SHP77 (cell line): Measurements from ENCODE around the gene AMACR.

Source experiments
- DNase-seq, 2 experiments: peaks; one replicate each; lab custom pipeline; 2025; lab: John Stamatoyannopoulos, UW

Gene AMACR

DNA sequence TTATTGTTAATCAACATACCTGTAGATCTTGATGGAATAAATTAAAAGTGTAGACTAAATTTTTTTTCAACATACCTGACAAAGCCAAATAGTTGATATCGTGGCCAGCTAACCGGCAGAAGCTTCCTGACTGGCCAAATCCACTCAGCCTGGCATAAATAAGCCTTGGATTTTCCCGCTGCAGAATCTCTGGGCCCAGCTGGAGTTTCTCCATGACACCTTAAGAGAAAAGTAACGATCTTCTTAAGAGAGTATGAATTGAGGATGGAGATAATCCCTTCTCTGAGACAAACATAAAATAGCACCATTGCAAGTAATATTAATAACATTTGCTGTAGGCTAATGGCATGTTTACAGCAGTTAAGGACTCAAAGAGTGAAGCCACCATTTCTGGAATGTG is 2.2 kb downstream of the AMACR start:
- DNase-seq: no peak

DNA sequence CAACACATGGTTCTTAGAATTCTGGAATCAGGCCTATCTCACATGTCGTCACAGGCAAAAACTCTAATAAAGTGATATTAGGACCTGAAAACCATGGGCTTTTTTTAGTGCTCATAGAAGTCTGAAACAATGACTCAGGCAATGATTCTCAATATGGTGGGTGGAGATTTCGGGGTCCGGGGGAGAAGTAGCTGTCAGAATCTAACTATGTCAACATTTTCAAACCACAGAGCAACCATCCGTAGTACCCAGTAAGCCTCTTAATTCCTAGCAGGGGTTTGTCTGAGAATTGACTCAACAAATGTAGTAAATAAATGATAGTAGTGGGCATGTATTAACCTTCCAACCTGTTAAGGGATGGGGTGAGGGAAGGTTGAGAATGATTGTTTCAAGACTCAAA is 2.6 kb downstream of the AMACR start:
- no peak for DNase-seq

DNA sequence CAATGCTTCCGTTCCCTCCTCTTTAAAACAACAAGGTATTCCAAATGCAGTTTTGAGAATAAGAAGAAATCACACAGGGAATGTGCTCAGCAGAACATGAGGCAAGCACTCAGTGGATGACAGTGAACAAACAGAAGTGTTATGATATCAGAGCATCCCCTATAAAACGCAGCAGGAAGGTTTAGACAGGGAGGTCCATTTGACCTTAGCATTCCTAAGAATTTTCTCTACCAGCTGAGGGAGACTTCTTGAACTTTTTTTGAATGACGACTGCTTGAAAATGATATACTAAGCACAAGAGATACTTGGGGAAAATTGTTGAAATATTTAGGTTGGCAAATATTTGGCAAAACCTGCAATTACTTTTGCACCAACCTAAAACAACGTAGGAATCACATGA is 3.9 kb downstream of the AMACR start:
- DNase-seq: no peak

DNA sequence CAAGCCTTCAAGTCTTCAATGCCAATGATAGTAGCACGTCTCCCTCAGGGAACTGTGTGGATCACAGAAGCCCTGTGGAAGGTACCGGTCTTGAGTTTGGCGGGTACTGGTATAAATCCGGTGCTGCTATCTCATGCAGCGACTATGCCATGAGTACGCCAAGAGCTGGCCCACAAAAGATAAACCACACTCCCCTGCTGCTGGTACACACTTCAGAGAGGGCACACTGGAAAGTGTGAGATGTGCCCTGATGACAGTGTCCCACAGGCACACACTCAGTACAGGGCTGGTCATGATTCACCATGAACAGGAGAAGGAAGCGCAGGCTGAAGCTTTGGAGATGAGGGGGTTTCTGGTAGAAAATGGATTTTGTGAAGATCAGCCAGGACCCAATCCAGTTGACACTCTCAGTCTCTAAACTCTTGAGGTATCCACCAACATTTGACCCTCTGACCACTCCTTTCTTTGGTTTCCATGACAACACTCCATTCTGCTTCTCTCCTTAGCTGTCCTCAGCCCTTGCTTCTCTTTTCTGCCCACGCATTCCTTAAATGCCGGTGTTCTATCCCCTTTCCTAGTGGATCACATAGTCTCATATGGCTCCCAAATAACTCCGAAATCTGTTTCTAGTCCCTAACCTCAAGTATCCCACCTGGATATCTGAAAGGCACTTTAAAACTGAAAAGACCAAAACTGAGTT is 5.1 kb downstream of the AMACR start:
- DNase-seq: no peak

DNA sequence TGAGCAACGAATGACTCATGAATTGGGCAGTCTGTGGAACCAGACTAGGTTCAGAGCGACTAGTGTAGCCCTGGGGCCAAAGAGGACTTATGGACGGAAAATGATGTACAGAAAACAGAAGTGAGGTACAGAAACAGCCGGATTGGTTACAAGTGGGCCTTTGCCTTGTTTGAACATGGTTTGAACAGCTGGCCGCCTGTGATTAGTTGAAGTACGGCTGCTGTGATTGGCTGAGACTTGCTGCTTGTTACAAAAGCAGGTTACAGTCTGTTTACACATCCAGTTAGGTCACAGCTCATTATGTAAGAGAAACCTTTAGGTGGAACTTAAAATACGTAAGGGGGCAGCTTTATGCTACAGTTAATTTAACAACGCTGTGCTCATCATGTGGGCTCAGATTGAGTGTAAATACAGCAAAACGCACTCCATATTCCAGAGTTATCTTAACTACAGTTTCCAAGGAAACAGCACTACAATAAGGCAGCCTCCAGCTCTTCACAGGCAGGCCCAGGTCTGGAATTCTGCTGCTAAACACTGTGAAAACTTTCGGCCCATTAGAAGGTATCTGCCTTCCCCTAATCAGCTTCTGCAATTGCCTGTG is 6.5 kb downstream of the AMACR start:
- peak; percentile 100 for DNase-seq

DNA sequence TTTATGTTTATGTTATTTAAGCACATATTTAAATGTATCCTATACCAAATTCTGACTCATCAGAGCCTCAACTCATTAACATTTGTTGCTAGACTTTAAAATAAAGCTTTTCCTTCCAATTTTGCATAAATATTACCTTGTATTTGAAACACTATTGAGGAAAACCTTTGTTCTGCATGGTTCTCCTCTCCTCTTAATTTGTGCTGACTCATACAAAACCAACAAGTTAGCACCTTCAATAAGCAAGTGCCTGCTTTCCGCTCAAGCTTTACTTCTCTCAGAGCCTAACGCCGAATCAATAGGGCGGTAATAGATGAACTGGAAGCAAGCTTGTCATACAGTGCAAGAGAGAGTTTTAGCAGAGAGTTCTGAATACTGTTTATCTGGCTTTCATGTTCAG is 7.9 kb downstream of the AMACR start:
- no peak for DNase-seq

DNA sequence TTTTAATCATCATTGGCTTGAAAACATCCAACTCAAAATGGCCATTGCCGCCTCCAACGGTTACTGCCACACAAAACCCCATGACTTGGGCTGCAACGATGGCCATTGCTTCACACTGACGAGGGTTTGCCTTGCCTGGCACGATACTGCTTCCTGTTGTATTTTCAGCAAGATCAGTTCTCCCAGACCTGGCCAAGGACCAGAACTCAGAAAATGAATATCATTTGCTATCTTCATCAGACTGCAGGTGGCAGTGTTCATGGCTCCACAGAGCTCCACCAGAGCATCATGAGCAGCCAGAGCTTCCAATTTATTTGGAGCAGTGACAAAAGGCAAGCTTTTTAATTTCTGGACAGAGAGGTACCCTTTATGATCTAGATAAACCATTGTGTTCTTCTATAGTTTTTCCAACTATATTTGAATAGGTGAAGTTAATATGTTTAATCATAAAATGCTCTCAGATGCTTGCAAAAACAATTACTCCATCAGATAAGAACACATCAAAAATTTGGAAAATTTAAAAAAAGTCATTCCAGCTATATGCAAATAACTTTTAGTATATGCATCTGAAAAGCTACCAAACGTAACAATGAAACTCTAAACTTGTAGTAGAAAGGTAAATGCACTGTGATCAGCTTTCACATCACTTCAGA is 10.4 kb downstream of the AMACR start:
- DNase-seq: peak; percentile 90

DNA sequence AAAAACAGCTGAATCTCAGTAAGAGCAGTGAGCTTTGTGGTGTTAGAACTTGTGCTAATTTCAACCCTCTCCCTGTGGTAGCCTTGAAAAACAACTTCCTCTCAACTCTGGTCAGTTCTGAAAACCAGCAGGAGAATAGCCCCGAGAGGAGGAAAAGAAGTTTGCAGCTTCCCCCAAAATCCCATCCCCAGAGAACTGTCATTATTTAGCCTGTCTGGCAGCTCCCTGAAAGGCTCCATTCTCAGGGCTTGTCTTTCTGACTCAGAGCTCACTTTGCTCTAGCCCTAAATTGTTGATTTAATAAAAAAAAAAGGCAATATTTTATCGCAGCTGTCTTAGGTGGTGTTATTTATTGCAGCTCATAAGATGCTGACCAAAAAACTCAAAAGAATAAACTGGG is 12.0 kb downstream of the AMACR start:
- no peak for DNase-seq

DNA sequence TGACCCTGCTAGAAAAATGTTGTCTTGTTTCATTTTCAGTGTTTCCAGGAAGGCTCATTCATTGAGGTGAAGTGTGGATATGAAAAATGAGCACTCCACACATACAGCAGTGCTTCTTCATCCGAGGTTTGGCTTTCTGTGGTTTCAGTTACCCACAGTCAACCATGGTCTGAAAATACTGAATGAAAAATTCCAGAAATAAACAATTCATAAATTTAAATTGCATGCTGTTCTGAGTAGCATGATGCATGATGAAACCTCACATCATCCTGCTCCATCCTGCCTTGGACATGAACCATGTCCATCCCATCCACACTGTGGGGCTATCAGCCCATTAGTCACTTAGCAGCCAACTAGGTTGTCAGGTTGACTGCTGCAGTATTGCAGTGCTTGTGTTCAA is 13.0 kb downstream of the AMACR start:
- no peak for DNase-seq

DNA sequence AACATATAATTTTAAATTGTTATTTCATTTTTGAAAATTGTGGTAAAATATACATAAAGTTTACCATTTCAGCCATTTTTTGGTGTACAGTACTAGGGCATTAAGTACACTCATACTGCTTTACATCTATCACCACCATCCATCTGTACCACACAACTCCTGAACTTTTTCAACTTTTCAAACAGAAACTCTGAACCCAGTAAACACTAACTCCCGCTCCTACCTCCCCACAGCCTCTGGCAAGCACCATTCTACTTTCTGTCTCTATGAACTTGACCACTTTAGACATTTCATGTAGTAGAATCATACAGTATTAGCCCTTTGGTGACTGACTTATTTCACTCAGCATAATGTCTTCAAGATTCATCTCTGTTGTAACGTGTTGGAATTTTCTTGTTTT is 15.0 kb downstream of the AMACR start:
- DNase-seq: no peak

DNA sequence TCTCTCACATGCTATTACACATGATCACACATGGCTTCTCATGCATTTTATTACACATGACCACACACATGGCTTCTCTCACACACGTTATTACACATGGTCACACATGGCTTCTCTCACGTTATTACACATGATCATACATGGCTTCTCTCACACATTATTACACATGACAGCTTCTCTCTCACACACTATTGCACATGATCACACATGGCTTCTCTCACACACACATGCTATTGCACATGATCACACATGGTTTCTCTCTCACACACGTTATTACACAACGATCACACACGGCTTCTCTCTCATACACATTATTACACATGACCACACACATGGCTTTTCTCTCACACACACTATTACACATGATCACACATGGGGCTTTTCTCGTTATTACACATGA is 22.4 kb downstream of the AMACR start:
- no peak for DNase-seq

DNA sequence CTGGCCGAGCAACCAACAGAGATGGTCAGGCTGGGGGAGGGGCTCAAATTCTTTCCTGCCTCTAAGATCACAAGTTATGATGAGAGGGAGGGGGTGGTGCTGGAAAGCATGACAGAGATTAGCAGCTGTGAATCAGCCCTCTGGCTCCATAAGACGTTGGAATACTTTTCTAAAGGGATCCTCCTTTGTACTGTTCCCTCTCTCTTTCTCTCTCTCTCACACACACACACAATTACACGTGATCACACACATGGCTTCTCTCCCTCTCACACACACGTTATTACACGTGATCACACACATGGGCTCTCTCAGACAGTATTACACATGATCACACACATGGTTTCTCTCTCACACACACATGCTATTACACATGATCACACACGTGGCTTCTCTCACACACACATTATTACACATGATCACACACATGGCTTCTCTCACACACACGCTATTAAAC is 23.2 kb downstream of the AMACR start, which contains the start of gene SLC45A2:
Gene SLC45A2, minus strand, starts transcription at position 23 of the 454 bp plus-strand sequence. CDS start 110 bp downstream, outside the sequence.
- no peak for DNase-seq

DNA sequence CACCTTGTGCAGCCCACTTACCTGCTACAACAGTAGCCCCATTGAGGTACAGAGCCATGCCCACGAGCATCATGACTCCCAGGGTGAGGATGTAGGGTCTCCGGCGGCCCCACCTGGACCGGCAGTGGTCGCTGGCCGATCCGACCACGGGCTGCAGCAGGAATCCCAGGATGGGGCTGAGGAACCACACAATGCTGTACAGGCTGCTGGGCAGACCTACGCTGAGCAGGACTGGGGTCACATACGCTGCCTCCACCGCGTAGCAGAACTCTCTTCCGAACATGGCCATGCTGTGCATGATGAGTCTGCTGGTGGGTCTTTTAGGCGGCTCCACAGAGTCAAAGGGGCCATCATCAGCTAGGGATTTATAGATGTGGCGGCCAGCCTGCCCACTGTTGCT is 23.7 kb downstream of the AMACR start:
- no peak for DNase-seq

DNA sequence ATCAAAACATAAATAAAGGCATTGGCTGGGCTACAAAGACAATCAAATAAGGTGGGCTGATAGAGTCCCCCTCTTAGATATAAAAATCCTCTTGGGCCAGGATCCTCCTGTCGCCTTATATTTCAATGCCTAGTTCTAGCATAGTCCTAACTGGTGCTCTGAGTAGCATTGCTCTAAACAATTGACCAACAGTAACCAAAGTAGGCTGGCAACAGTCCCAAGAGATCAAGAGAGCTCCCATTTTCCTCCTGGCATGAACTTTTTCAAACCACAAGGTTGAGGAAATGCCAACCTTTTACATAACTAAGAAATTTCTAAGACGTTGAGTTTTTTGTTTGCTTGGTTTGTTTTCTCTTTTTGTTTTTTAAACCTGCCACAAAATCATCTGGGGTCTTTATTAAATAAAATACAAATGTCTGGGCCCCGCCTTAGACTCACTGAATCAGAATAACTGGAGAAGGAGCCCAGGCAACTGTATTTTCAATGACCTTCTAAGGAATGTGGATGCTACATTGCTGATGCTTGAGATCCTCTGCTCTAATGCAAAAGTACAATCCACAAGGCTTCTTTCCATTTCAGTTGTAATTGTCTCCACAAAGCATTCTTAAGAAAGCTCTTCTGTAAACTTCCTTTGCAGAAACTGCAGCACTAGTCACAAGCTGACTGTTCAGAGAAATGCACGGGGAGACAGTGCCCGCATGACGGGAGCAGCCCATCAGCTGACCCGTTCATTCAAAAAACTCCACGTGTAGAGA is 26.3 kb downstream of the AMACR start:
- DNase-seq: no peak

DNA sequence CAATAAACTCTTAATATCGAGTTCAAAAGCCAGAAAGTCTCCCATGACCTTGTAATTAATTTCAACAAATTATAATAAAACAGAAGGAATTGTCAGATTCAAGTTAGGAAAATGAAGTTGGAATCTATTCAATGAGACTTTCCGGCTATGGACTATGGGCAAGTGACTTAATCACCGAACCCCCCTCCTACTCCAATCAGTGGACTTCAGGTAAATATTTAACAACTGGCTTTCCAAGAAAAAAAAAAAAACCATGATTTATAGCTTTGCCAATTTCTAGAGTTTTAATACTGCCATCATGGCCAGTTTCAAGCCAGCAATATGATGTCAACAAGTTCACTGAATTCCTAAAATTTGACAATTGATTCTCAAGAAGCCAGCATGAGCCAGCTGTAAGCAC is 27.8 kb downstream of the AMACR start:
- no peak for DNase-seq

DNA sequence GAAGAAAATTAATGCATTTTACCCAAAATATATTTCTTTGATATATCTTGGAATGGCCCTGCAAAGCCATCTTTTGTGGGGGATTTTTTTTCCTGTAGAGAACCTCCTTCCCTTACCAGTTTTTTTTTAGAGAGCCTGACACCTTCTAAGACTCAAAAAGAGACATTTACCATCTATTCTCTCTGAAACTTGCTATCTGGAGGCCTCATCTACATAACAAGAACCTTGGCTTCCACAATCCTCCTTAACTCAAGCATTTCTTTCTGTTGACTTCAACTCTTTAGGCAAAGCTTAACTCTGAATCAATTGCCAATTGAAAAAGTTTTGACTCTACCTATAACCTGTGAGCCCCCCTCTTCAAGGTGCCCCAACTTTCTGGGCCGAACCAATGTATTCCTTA is 29.5 kb downstream of the AMACR start:
- no peak for DNase-seq

DNA sequence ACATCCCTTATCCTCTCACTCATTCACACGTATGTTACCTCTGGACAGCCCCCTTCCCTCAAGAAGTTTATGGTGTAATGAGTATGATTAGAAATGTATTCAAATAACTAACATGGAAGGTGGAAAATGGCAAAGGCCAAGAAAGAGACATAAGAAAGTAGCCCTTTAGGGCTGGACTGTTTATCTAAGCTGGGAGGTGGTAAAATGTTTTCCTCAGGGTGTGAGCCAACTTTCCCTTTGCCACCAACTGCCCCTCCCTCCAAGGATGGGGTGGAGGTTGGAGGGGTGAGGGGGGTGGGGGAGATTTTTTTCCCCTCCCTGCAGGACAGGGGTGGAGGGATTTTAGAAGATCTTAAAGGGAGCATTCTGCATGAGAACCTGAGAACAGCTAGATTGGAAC is 31.5 kb downstream of the AMACR start:
- no peak for DNase-seq

DNA sequence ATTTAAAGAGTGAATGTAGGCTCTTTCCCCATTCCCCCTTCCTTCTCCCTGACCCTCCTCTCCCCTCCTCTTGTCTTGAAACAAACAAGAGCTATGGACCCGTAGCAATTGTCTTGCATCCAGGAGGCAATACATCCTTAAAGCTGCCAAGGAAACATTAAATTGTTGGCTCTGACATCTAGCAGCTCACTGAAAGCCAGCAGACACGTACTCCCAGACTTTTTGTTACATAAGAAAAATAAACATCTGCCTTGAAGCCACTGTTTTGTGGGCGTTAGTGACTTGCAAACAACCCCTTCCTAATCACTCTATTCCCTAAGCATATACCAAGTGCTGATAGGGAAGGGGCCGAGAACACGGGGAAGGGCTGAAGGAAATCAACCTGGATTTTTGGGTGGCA is 32.0 kb downstream of the AMACR start:
- DNase-seq: no peak

DNA sequence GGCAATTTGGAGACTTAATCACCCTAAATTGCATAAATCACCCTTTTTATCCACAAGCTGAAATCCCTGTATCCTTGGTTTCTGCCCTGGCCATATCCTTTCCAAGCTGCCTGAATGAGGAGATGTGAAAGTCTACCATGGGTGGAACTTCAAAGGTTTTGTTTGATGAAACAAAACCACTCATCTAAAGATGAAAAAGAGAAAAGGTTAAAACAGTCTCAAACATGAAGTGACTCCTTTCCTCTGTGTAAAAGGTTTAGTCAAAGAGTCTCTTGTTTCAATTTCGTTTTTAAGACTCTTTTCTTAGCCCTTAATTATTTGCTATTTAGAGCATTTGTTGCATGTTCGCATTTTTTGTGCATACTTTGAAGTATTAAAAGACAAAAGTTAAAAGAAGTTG is 34.6 kb downstream of the AMACR start:
- DNase-seq: no peak

DNA sequence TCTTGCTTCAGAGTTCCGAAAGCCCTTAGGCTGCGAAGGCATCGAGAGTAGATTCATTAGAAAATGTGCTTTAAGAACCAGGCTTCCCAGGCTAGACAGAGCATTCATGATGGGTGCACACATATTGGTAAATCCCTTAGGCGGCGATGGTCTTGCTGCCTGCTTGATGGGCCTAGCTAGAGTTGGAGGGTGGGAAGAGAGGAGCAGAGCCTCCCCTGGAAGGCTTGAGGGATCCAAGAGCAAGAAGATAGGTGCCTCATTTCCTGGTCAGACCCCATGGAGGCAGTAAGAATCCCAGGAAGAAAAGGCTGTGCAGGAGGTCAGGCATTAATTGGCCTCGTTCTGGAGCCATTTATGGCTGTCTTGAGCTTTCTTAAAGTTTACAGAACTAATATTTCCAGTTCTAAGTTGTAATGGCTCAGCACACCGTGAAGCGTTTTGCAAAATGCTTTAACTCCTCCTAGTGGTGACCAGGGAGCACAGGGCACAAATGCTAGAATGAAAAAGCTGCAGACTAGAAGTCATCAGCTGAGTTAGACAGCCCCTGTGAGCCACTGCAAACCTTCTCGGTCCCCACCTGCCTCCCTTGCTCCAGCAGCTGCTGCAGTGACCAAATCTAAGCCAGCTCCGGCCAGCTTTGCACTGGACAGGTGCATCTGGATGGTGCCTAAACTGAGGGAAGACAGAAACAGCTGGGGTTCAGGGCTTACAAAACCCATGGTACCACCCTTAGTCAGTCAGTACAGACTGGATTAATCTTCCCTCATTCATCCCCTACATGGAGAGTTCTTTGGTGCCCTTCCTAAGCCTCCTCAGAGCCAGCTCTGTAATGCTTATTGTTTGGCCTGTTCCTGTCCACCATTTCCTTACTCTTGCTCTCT is 38.0 kb downstream of the AMACR start:
- peak; percentile 72 to 82 for DNase-seq

DNA sequence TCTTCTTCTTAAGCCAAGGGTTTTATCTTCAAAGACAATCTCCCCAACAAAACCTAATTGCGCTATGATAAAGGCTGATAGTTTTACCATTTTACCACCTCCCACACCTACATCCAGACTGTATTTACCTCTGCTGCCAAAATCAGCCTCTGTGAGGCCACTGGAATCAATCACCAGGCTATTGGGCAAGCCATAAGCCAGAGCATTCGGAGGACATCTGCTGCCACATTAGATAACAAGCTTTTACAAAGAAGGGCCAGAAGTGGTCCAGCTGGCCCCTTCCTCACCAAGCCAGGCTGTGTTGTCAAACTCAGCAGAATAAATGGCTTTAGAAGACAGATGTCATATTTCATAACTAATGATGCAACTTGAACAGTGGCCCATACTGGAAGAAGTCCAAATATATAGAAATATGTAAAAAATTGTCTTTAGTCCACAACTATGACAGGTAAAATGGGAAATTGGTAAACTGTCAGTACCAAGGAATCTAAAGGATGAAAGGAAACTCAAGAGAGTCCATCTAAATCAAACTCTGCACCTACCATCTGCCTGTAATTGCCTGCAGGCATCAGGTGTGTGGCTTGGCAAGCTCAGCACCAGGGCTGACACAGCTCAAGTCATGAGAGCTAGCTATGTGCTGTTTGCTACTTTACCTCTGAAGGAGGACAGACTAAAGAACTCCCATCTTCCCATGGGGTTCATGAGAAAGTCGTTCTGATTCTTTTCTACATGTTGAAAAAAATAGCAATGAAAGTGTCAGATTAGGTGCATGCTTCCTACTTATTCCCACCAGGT is 39.4 kb downstream of the AMACR start:
- peak in 1 of 2 experiments; percentile 7 for DNase-seq
